Vagina (tissue), 2 donors: ENCODE results near the gene ATP1A4. TPM values are rescaled to one million over a fixed set of nuclear protein-coding genes. Genes with fewer than 3 reads are reported as not detected.

ENCODE experiments used
- DNase-seq, 2 donors: peaks; one replicate each; pipeline ENCODE4 v3.0.0-alpha.2; 2017; ENCODE audit errors: extremely low spot score in 2 of 2
- H3K27ac ChIP-seq: fragments of 200-600 bp; sonication (generic); one replicate; pipeline ENCODE4 v1.5.1; 2019
- H3K27me3 ChIP-seq: fragments of 200-600 bp; sonication (generic); one replicate; pipeline ENCODE4 v1.5.1; 2019
- H3K36me3 ChIP-seq, 2 donors: fragments of 200-600 bp; sonication (generic); one replicate each; pipeline ENCODE4 v1.5.1; 2017 to 2019
- H3K4me1 ChIP-seq: fragments of 200-600 bp; sonication (generic); one replicate; pipeline ENCODE4 v1.5.1; 2019
- H3K4me3 ChIP-seq, 2 donors: fragments of 200-600 bp; sonication (generic); 1 replicate in 1 of 2; 2 replicates in 1 of 2; pipeline ENCODE4 v1.5.1; 2016 to 2019
- H3K9me3 ChIP-seq: fragments of 200-600 bp; sonication (generic); one replicate; pipeline ENCODE4 v1.5.1; 2019
- POLR2A ChIP-seq, 2 donors: fragments of 450-650 bp; IDR thresholded peaks; one replicate each; pipeline ENCODE4 v1.6.1; 2017; ENCODE audit warnings: antibody characterized with exemption in 2 of 2, mild to moderate bottlenecking in 2 of 2, moderate library complexity in 2 of 2
- POLR2AphosphoS5 ChIP-seq, 2 donors: sonication (generic); formaldehyde crosslinking; IDR thresholded peaks; one replicate each; pipeline ENCODE4 v1.9.0; 2017; ENCODE audit warnings: antibody characterized with exemption in 2 of 2, mild to moderate bottlenecking in 2 of 2, low read depth in 1 of 2; ENCODE audit not compliant: insufficient read depth in 1 of 2
- intact Hi-C: fragments of 100-400 bp; cut with DNase I; formaldehyde crosslinking; loops from one replicate; pipeline ENCODE4 v1.15.1; 2023
- total RNA-seq: library from RNA; depleted of rRNA; stranded (reverse); fragments of >200 nt; gene quantifications from one replicate; pipeline ENCODE4 v1.2.3, GENCODE V29; 2016
- TF ChIP-seq, protein P1 (sequence below), 3 experiments: fragments of 450-650 bp in 2 of 3; fragments of 200-600 bp in 1 of 3; sonication (generic) in 1 of 3; IDR thresholded peaks; one replicate each; pipeline ENCODE4 v1.5.1; 2017 to 2019; ENCODE audit warnings: antibody characterized with exemption in 3 of 3, mild to moderate bottlenecking in 2 of 3, moderate library complexity in 2 of 3

ATP1A4 gene
- total RNA-seq, 1 donor from 2014 or later, result not detected

- H3K27ac ChIP-seq, result no peak overlapping the region
- H3K4me3 ChIP-seq, result no peak overlapping the region
- H3K27me3 ChIP-seq, result no peaks in the 10 kb centered on the region
- peak in 1 of 2 donors; percentile 80 for DNase-seq
- intact Hi-C loops, result no loop called here
- peaks cover 50% of the 10 kb centered on the region for H3K4me1 ChIP-seq
- TF ChIP-seq POLR2A (IDR thresholded peaks at IDR 0.05), result no peak
- H3K36me3 ChIP-seq, result peaks cover 0 to 48% of the 10 kb centered on the region in 2 donors
- H3K9me3 ChIP-seq, result no peaks in the 10 kb centered on the region
Observed at GRCh38 chr1:160211046-160211790, 59.8 kb downstream of the ATP1A4 start.

- Histone ChIP-seq H3K9me3 (no peaks in the 10 kb centered on the region), H3K36me3 (peaks cover 0 to 51% of the 10 kb centered on the region in 2 donors), H3K4me3 (no peak overlapping the region), H3K27me3 (no peaks in the 10 kb centered on the region), H3K4me1 (peaks cover 45% of the 10 kb centered on the region), H3K27ac (no peak overlapping the region)
- intact Hi-C loops, result no loop called here
- TF ChIP-seq, protein P1, sequence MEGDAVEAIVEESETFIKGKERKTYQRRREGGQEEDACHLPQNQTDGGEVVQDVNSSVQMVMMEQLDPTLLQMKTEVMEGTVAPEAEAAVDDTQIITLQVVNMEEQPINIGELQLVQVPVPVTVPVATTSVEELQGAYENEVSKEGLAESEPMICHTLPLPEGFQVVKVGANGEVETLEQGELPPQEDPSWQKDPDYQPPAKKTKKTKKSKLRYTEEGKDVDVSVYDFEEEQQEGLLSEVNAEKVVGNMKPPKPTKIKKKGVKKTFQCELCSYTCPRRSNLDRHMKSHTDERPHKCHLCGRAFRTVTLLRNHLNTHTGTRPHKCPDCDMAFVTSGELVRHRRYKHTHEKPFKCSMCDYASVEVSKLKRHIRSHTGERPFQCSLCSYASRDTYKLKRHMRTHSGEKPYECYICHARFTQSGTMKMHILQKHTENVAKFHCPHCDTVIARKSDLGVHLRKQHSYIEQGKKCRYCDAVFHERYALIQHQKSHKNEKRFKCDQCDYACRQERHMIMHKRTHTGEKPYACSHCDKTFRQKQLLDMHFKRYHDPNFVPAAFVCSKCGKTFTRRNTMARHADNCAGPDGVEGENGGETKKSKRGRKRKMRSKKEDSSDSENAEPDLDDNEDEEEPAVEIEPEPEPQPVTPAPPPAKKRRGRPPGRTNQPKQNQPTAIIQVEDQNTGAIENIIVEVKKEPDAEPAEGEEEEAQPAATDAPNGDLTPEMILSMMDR (IDR thresholded peaks at IDR 0.05), result no peak
- TF ChIP-seq POLR2AphosphoS5 (IDR thresholded peaks at IDR 0.05; ENCODE audit: insufficient read depth in 1 of 2, low read depth in 1 of 2) (no peak), POLR2A (IDR thresholded peaks at IDR 0.05) (no peak)
- no peak for DNase-seq
Observed at GRCh38 chr1:160214481-160215140, 63.2 kb downstream of the ATP1A4 start.

- DNase-seq, result no peak
- no peak overlapping the region for H3K27ac ChIP-seq
- intact Hi-C loops, result no loop called here
- peaks cover 32% of the 10 kb centered on the region for H3K4me1 ChIP-seq
- H3K4me3 ChIP-seq, result no peak overlapping the region
- peaks cover 0 to 61% of the 10 kb centered on the region in 2 donors for H3K36me3 ChIP-seq
- TF ChIP-seq, protein P1 (IDR thresholded peaks at IDR 0.05), result no peak
- TF ChIP-seq POLR2A (IDR thresholded peaks at IDR 0.05), result no peak
- TF ChIP-seq POLR2AphosphoS5 (IDR thresholded peaks at IDR 0.05; ENCODE audit: insufficient read depth in 1 of 2, low read depth in 1 of 2), result no peak
- H3K27me3 ChIP-seq, result no peaks in the 10 kb centered on the region
- no peaks in the 10 kb centered on the region for H3K9me3 ChIP-seq
Observed at GRCh38 chr1:160216301-160216700, 64.9 kb downstream of the ATP1A4 start.

DNA sequence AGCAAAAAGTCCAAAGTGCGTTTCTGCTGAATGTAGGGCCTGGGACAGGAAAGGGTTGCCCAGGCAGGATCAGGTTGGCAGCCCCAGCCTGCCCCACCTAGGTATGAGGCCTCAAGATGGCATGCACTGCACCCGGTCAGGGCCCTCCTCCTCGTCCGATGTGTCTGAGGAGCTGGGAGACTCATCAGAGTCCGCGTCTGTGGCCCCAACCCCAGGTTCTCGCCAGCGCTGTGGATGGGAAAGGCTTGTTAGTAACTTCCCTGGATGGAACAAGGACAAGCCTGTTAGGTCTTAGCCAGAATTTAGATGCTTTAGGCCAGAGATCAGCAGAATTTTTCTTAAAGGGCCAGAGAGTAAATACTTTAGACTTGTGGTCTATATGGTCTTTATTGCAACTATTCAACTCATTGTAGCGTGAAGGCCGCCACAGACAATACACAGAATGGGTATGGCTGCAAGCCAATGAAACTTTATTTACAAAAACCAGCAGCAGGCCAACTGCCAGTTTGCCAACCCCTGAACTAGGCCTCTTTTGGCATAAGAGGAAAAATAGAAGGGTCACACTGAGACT is 66.2 kb downstream of the ATP1A4 start:
- Histone ChIP-seq H3K27me3 (no peaks in the 10 kb centered on the region), H3K9me3 (no peaks in the 10 kb centered on the region), H3K4me1 (peaks cover 32% of the 10 kb centered on the region), H3K4me3 (no peak overlapping the region), H3K27ac (peak overlapping the region; percentile 61), H3K36me3 (peaks cover 0 to 58% of the 10 kb centered on the region in 2 donors)
- intact Hi-C loops, result no loop called here
- DNase-seq, result no peak
- TF ChIP-seq, protein P1 (IDR thresholded peaks at IDR 0.05), result no peak
- peak in 1 of 2 donors; percentile 21 for TF ChIP-seq POLR2AphosphoS5 (IDR thresholded peaks at IDR 0.05; ENCODE audit: insufficient read depth in 1 of 2, low read depth in 1 of 2)

DNA sequence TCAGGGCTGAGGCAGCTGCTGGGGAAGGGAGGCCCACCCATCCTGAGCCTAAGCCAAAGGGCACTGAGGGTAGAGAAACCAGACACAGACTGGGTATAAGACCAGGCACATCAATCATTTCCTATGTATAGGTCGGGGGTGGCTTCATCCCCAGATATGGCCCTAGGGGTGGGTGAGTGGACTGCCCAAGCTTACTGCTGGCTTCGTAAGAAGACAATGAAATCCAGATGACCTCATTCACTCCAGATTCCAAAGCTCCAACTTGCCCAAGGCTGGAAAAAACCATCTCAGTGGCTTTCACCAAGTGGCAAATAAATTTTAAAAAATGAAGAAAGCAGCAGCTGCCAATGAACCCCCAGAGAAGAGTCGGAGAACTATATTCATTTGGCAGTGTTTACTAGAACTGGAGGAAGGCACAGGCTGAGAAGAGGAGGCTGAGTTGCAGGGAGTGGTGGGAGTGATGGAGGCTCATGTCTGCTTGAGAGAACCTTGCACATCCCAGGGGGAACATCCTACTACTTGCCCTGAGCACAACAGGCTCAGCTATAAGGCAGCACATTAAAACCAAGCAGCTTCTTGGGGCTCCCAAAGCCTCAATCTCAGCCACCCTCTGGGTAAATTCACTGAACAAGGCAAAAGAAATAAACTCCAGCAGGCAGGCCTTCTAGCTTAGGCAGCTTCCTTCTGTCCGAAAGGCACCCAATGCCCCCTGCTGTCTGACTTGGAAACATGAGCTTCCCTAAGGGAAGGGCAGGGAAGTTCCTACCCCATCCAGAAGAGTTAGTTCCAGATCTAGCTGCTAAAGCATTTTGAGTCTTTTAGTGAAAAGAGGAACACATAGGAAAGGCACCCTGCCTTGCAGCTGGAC is 67.9 kb downstream of the ATP1A4 start:
- Histone ChIP-seq H3K9me3 (no peaks in the 10 kb centered on the region), H3K4me3 (no peak overlapping the region), H3K27ac (peak overlapping the region; percentile 61), H3K36me3 (peaks cover 0 to 58% of the 10 kb centered on the region in 2 donors), H3K4me1 (peaks cover 32% of the 10 kb centered on the region), H3K27me3 (no peaks in the 10 kb centered on the region)
- no peak for TF ChIP-seq POLR2AphosphoS5 (IDR thresholded peaks at IDR 0.05; ENCODE audit: insufficient read depth in 1 of 2, low read depth in 1 of 2)
- TF ChIP-seq, protein P1 (IDR thresholded peaks at IDR 0.05), result peak in 2 of 3 experiments; percentile 37 to 48
- no peak for DNase-seq
- intact Hi-C loops, result no loop called here
